Cerebellar nuclear complex (tissue), 1 donor: ENCODE data around the gene OTX2.

ENCODE experiments used
- DNase-seq, 2 experiments: peaks; one replicate each; lab custom pipeline; 2025; lab: John Stamatoyannopoulos, UW

The OTX2 gene

GRCh38 chr14:56810147-56810719, at the start of gene OTX2:
Gene OTX2 (minus strand): TSS chr14:56810479. CDS start chr14:56805456, 5,023 bp downstream.
- DNase-seq = peak; percentile 5 to 36

- DNase-seq = no peak
Observed at GRCh38 chr14:56858422-56858821, 48.1 kb upstream of the OTX2 start.

GRCh38 chr14:56857216-56857615, 46.9 kb upstream of the OTX2 start:
- DNase-seq = peak; percentile 36 to 49

GRCh38 chr14:56855891-56856461, 45.7 kb upstream of the OTX2 start:
- DNase-seq = no peak

- DNase-seq = no peak
Observed at GRCh38 chr14:56854325-56854724, 44.0 kb upstream of the OTX2 start.

GRCh38 chr14:56846970-56847930, 37.0 kb upstream of the OTX2 start:
- DNase-seq = no peak

- no peak for DNase-seq
Observed at GRCh38 chr14:56844406-56845002, 34.2 kb upstream of the OTX2 start.

- DNase-seq = no peak
Observed at GRCh38 chr14:56841611-56842010, 31.3 kb upstream of the OTX2 start.

- no peak for DNase-seq
Observed at GRCh38 chr14:56840221-56840620, 29.9 kb upstream of the OTX2 start.

- DNase-seq = no peak
Observed at GRCh38 chr14:56829151-56829550, 18.9 kb upstream of the OTX2 start.

- DNase-seq = no peak
Observed at GRCh38 chr14:56826214-56826613, 15.9 kb upstream of the OTX2 start.

GRCh38 chr14:56821805-56822610, 11.7 kb upstream of the OTX2 start:
- no peak for DNase-seq

- peak; percentile 6 to 74 for DNase-seq
Observed at GRCh38 chr14:56821177-56821576, 10.9 kb upstream of the OTX2 start.

- DNase-seq = no peak
Observed at GRCh38 chr14:56817396-56817921, 7.2 kb upstream of the OTX2 start.

GRCh38 chr14:56816574-56817391, 6.5 kb upstream of the OTX2 start:
- no peak for DNase-seq

- DNase-seq = no peak
Observed at GRCh38 chr14:56815745-56816144, 5.5 kb upstream of the OTX2 start.

- no peak for DNase-seq
Observed at GRCh38 chr14:56814969-56815700, 4.9 kb upstream of the OTX2 start.

- DNase-seq = no peak
Observed at GRCh38 chr14:56814519-56814959, 4.3 kb upstream of the OTX2 start.

GRCh38 chr14:56813143-56813551, 2.9 kb upstream of the OTX2 start:
- no peak for DNase-seq
